Osteocyte (in vitro differentiated cells): ENCODE measurements around the gene BTC. TPM values are rescaled to one million over a fixed set of nuclear protein-coding genes. Genes with fewer than 3 reads are reported as not detected.
"Not testable (repeated sequence)": the region's sequence is repeated elsewhere in the genome, so short reads cannot be mapped to it uniquely, and the experiment has no call there.

Experiments used
- DNase-seq: peaks from one replicate; pipeline ENCODE4 v3.0.0; 2021; ENCODE audit warnings: mixed read lengths; ENCODE audit not compliant: unreplicated experiment; ENCODE audit errors: extremely low spot score
- H3K27ac Mint-ChIP-seq: one replicate; pipeline ENCODE4 v1.8.0; 2021; ENCODE audit warnings: mild to moderate bottlenecking, mixed read lengths; ENCODE audit not compliant: unreplicated experiment
- H3K27me3 Mint-ChIP-seq: one replicate; pipeline ENCODE4 v1.8.0; 2021; ENCODE audit warnings: mixed read lengths; ENCODE audit not compliant: unreplicated experiment
- H3K36me3 Mint-ChIP-seq: one replicate; pipeline ENCODE4 v1.8.0; 2021; ENCODE audit warnings: mixed read lengths; ENCODE audit not compliant: unreplicated experiment
- H3K4me1 Mint-ChIP-seq: one replicate; pipeline ENCODE4 v1.8.0; 2021; ENCODE audit warnings: mixed read lengths; ENCODE audit not compliant: unreplicated experiment
- H3K4me3 Mint-ChIP-seq: one replicate; pipeline ENCODE4 v1.8.0; 2021; ENCODE audit warnings: mild to moderate bottlenecking, moderate library complexity, mixed read lengths; ENCODE audit not compliant: unreplicated experiment
- H3K9me3 Mint-ChIP-seq: one replicate; pipeline ENCODE4 v1.8.0; 2021; ENCODE audit warnings: mixed read lengths; ENCODE audit not compliant: unreplicated experiment
- CTCF ChIP-seq: fragments of 200-600 bp; sonication (generic); IDR thresholded peaks from 2 replicates; pipeline ENCODE4 v1.5.0; 2021; ENCODE audit warnings: antibody characterized with exemption, mild to moderate bottlenecking, moderate library complexity
- total RNA-seq: library from RNA; stranded (reverse); gene quantifications from 2 replicates; pipeline ENCODE4 v1.2.1, GENCODE V29; 2021

The BTC gene
- total RNA-seq, 1 donor from 2014 or later, result 0.27 TPM

GRCh38 chr4:74822603-74823002 lies 28.3 kb upstream of the BTC start:
- DNase-seq, result no peak
- Mint-ChIP-seq H3K9me3 (no peaks in the 10 kb centered on the region), H3K27me3 (peaks cover 17% of the 10 kb centered on the region), H3K27ac (no peak overlapping the region), H3K4me1 (no peaks in the 10 kb centered on the region), H3K36me3 (no peaks in the 10 kb centered on the region), H3K4me3 (no peak overlapping the region)
- no peak for TF ChIP-seq CTCF

GRCh38 chr4:74821541-74821940 lies 27.2 kb upstream of the BTC start:
- Mint-ChIP-seq H3K27ac (no peak overlapping the region), H3K36me3 (no peaks in the 10 kb centered on the region), H3K9me3 (no peaks in the 10 kb centered on the region), H3K27me3 (peaks cover 17% of the 10 kb centered on the region), H3K4me1 (no peaks in the 10 kb centered on the region), H3K4me3 (no peak overlapping the region)
- TF ChIP-seq CTCF, result no peak
- DNase-seq, result no peak

GRCh38 chr4:74814052-74814451 lies 19.7 kb upstream of the BTC start:
- DNase-seq, result no peak
- no peak for TF ChIP-seq CTCF
- no peaks in the 10 kb centered on the region for H3K36me3 Mint-ChIP-seq
- no peak overlapping the region for H3K4me3 Mint-ChIP-seq
- H3K9me3 Mint-ChIP-seq, result no peaks in the 10 kb centered on the region
- H3K27me3 Mint-ChIP-seq, result peaks cover 32% of the 10 kb centered on the region
- no peaks in the 10 kb centered on the region for H3K4me1 Mint-ChIP-seq
- no peak overlapping the region for H3K27ac Mint-ChIP-seq

- peaks cover 35% of the 10 kb centered on the region for H3K27me3 Mint-ChIP-seq
- H3K9me3 Mint-ChIP-seq, H3K27ac Mint-ChIP-seq, H3K4me3 Mint-ChIP-seq, H3K36me3 Mint-ChIP-seq, DNase-seq, H3K4me1 Mint-ChIP-seq: not testable (repeated sequence)
These were observed 17.7 kb upstream of the BTC start for GRCh38 chr4:74812056-74812455.

GRCh38 chr4:74805601-74806000 lies 11.3 kb upstream of the BTC start:
- Mint-ChIP-seq H3K36me3 (no peaks in the 10 kb centered on the region), H3K4me1 (peaks cover 5% of the 10 kb centered on the region), H3K27me3 (peaks cover 20% of the 10 kb centered on the region), H3K27ac (no peak overlapping the region), H3K9me3 (no peaks in the 10 kb centered on the region), H3K4me3 (no peak overlapping the region)
- no peak for DNase-seq
- TF ChIP-seq CTCF, result no peak

- Mint-ChIP-seq H3K36me3 (no peaks in the 10 kb centered on the region), H3K4me1 (peaks cover under 1% of the 10 kb centered on the region), H3K4me3 (no peak overlapping the region), H3K27me3 (peaks cover 45% of the 10 kb centered on the region), H3K27ac (no peak overlapping the region), H3K9me3 (no peaks in the 10 kb centered on the region)
- no peak for TF ChIP-seq CTCF
- no peak for DNase-seq
These were observed 6.0 kb upstream of the BTC start for GRCh38 chr4:74800310-74800709.
